Activated naive CD4-positive, alpha-beta T cell treated with anti-CD3 and anti-CD28 coated beads for 36 hours (primary cell): ENCODE data around the gene DDX42. TPM values are rescaled to one million over a fixed set of nuclear protein-coding genes. Genes with fewer than 3 reads are reported as not detected.
A peak's percentile ranks its signal among the peaks of the same experiment; 100 is the strongest.

Source experiments
- CTCF ChIA-PET: fragments of 350-600 bp; sonication (Branson Sonifier 250); formaldehyde crosslinking; loops from one replicate; lab custom pipeline; 2021; ENCODE audit warnings: antibody characterized with exemption; lab: Charles Lee
- DNase-seq: peaks from one replicate; pipeline ENCODE4 v3.0.0-alpha.2; 2020
- H3K27ac Mint-ChIP-seq: one replicate; pipeline ENCODE4 v1.8.0; 2021; ENCODE audit warnings: mild to moderate bottlenecking, mixed read lengths
- H3K27me3 Mint-ChIP-seq: one replicate; pipeline ENCODE4 v1.8.0; 2021; ENCODE audit warnings: low read depth, mixed read lengths
- H3K36me3 Mint-ChIP-seq: one replicate; pipeline ENCODE4 v1.8.0; 2021; ENCODE audit warnings: low read depth, mixed read lengths
- H3K4me1 Mint-ChIP-seq: one replicate; pipeline ENCODE4 v1.8.0; 2021; ENCODE audit warnings: low read depth, mixed read lengths
- H3K4me3 Mint-ChIP-seq: one replicate; pipeline ENCODE4 v1.8.0; 2021; ENCODE audit warnings: mild to moderate bottlenecking, moderate library complexity, mixed read lengths
- H3K9me3 Mint-ChIP-seq: one replicate; pipeline ENCODE4 v1.8.0; 2021; ENCODE audit warnings: mixed read lengths
- intact Hi-C: fragments of 100-400 bp; cut with micrococcal nuclease; formaldehyde crosslinking; loops from one replicate; pipeline ENCODE4 v1.15.1; 2023
- total RNA-seq, 2 experiments: library from RNA; stranded (reverse); gene quantifications; one replicate each; pipeline ENCODE4 v1.2.3, GENCODE V29; 2021

Gene DDX42
- total RNA-seq, 2 experiments from 2014 or later, result 91.7 to 92.9 TPM

- CTCF ChIA-PET, result interaction anchor here (1.0 kb wide), 1 partner anchor 12 kb away, joined by 3 read pairs; no protein-coding TSS in a partner anchor
- Mint-ChIP-seq H3K27ac (peak overlapping the region; percentile 99), H3K36me3 (peaks cover 72% of the 10 kb centered on the region), H3K4me3 (peak overlapping the region; percentile 96), H3K9me3 (no peaks in the 10 kb centered on the region), H3K27me3 (no peaks in the 10 kb centered on the region), H3K4me1 (peaks cover 80% of the 10 kb centered on the region)
- intact Hi-C loops, result loop anchor here (1.0 kb wide), 7 partner anchors 9 to 276 kb away; partner anchors contain the start of genes CCDC47, DCAF7, MAP3K3 and STRADA
- no peak for DNase-seq
Measured at GRCh38 chr17:63826468-63827001, 52.6 kb downstream of the DDX42 start.

GRCh38 chr17:63827002-63827800 is 53.2 kb downstream of the DDX42 start, which contains the start of the genes FTSJ3 and PSMC5:
Gene FTSJ3, minus strand, starts transcription at chr17:63827663. Its CDS starts 761 bp downstream, at chr17:63826902.
Gene PSMC5, plus strand, starts transcription at chr17:63827431. Its CDS starts 60 bp downstream, at chr17:63827491.
- intact Hi-C loops, result loop anchor here (1.0 kb wide), 7 partner anchors 8 to 277 kb away; partner anchors contain the start of genes CCDC47, DCAF7, MAP3K3 and STRADA
- peaks cover 74% of the 10 kb centered on the region for H3K36me3 Mint-ChIP-seq
- H3K27ac Mint-ChIP-seq, result peak within 1 kb of the TSS; percentile 99
- H3K4me3 Mint-ChIP-seq, result peak within 1 kb of the TSS; percentile 96
- DNase-seq, result peak; percentile 97
- CTCF ChIA-PET, result interaction anchor here (0.9 to 1.6 kb wide), 4 partner anchors 11 to 129 kb away, joined by 3 to 4 read pairs (median 3); partner anchors contain the start of genes CCDC47, DDX42 and SMARCD2
- H3K4me1 Mint-ChIP-seq, result peaks cover 82% of the 10 kb centered on the region
- H3K27me3 Mint-ChIP-seq, result no peaks in the 10 kb centered on the region
- no peaks in the 10 kb centered on the region for H3K9me3 Mint-ChIP-seq

- intact Hi-C loops, result loop anchor here (1.0 kb wide), 7 partner anchors 7 to 278 kb away; partner anchors contain the start of genes CCDC47, DCAF7, MAP3K3 and STRADA
- H3K27me3 Mint-ChIP-seq, result no peaks in the 10 kb centered on the region
- no peaks in the 10 kb centered on the region for H3K9me3 Mint-ChIP-seq
- peaks cover 72% of the 10 kb centered on the region for H3K36me3 Mint-ChIP-seq
- no peak for DNase-seq
- peaks cover 80% of the 10 kb centered on the region for H3K4me1 Mint-ChIP-seq
- H3K27ac Mint-ChIP-seq, result peak overlapping the region; percentile 99
- peak overlapping the region; percentile 96 for H3K4me3 Mint-ChIP-seq
- CTCF ChIA-PET, result interaction anchor here (0.5 to 2.8 kb wide), 10 partner anchors 9 to 464 kb away, joined by 3 to 29 read pairs (median 4); partner anchors contain the start of genes CCDC47, DDX42 and SMARCD2
Measured at GRCh38 chr17:63827801-63828221, 53.8 kb downstream of the DDX42 start.

- peak overlapping the region; percentile 26 for H3K4me3 Mint-ChIP-seq
- intact Hi-C loops, result no loop called here
- H3K27me3 Mint-ChIP-seq, result no peaks in the 10 kb centered on the region
- DNase-seq, result no peak
- CTCF ChIA-PET, result interaction anchor here (0.9 to 2.8 kb wide), 5 partner anchors 10 to 87 kb away, joined by 3 to 29 read pairs (median 5); no protein-coding TSS in a partner anchor
- H3K4me1 Mint-ChIP-seq, result peaks cover 73% of the 10 kb centered on the region
- H3K36me3 Mint-ChIP-seq, result peaks cover 70% of the 10 kb centered on the region
- no peaks in the 10 kb centered on the region for H3K9me3 Mint-ChIP-seq
- peak overlapping the region; percentile 34 for H3K27ac Mint-ChIP-seq
Measured at GRCh38 chr17:63828936-63829335, 55.0 kb downstream of the DDX42 start.

GRCh38 chr17:63830278-63830677 is 56.3 kb downstream of the DDX42 start:
- intact Hi-C loops, result no loop called here
- Mint-ChIP-seq H3K27ac (peak overlapping the region; percentile 84), H3K9me3 (no peaks in the 10 kb centered on the region), H3K27me3 (no peaks in the 10 kb centered on the region), H3K4me1 (peaks cover 71% of the 10 kb centered on the region), H3K4me3 (no peak overlapping the region), H3K36me3 (peaks cover 68% of the 10 kb centered on the region)
- CTCF ChIA-PET, result interaction anchor here (0.8 to 2.8 kb wide), 3 partner anchors 8 to 116 kb away, joined by 3 to 29 read pairs (median 3); no protein-coding TSS in a partner anchor
- no peak for DNase-seq

DNA sequence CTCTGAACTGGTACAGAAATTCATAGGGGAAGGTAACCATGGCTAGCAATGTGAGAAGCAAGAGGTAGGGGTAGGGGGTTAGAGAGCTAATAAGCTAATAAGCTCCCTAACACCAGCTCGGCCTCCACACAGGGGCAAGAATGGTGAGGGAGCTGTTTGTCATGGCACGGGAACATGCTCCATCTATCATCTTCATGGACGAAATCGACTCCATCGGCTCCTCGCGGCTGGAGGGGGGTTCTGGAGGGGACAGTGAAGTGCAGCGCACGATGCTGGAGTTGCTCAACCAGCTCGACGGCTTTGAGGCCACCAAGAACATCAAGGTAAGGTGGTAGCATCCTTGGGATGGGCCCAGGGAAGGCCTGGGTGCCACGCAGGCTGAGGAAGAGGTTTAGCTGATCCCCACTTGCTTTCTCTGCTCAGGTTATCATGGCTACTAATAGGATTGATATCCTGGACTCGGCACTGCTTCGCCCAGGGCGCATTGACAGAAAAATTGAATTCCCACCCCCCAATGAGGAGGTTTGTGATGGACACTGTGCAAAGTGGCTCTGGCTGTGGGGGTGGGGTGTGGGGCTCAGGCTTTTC is 57.0 kb downstream of the DDX42 start:
- no peak for DNase-seq
- Mint-ChIP-seq H3K4me3 (no peak overlapping the region), H3K4me1 (peaks cover 66% of the 10 kb centered on the region), H3K27ac (peak overlapping the region; percentile 84), H3K36me3 (peaks cover 61% of the 10 kb centered on the region), H3K27me3 (no peaks in the 10 kb centered on the region), H3K9me3 (no peaks in the 10 kb centered on the region)
- intact Hi-C loops, result no loop called here
- CTCF ChIA-PET, result interaction anchor here (0.8 to 1.2 kb wide), 3 partner anchors 18 to 133 kb away, joined by 3 read pairs; no protein-coding TSS in a partner anchor

DNA sequence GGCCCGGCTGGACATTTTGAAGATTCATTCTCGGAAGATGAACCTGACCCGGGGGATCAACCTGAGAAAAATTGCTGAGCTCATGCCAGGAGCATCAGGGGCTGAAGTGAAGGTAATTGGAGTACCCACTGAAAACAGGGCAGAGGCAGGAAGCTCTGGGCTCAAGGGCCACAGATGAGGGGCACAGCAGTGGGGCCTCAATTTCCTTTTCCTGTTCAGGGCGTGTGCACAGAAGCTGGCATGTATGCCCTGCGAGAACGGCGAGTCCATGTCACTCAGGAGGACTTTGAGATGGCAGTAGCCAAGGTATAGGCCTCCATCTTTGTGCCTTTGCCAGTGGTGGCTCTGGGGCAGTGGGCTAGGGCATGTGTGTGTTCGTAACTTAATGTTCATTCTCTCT is 57.5 kb downstream of the DDX42 start:
- DNase-seq, result no peak
- Mint-ChIP-seq H3K9me3 (no peaks in the 10 kb centered on the region), H3K4me1 (peaks cover 61% of the 10 kb centered on the region), H3K4me3 (no peak overlapping the region), H3K27ac (peak overlapping the region; percentile 84), H3K36me3 (peaks cover 58% of the 10 kb centered on the region), H3K27me3 (no peaks in the 10 kb centered on the region)
- CTCF ChIA-PET, result interaction anchor here (1.0 to 1.2 kb wide), 2 partner anchors 117 to 133 kb away, joined by 3 read pairs; no protein-coding TSS in a partner anchor
- intact Hi-C loops, result no loop called here

- Mint-ChIP-seq H3K27me3 (no peaks in the 10 kb centered on the region), H3K36me3 (peaks cover 55% of the 10 kb centered on the region), H3K9me3 (no peaks in the 10 kb centered on the region), H3K4me1 (peaks cover 59% of the 10 kb centered on the region), H3K27ac (peak overlapping the region; percentile 84), H3K4me3 (no peak overlapping the region)
- intact Hi-C loops, result no loop called here
- CTCF ChIA-PET, result interaction anchor here (1.0 to 1.9 kb wide), 2 partner anchors 10 to 134 kb away, joined by 3 to 5 read pairs; no protein-coding TSS in a partner anchor
- DNase-seq, result no peak
Measured at GRCh38 chr17:63832014-63832413, 58.0 kb downstream of the DDX42 start.

GRCh38 chr17:63832455-63832854 is 58.5 kb downstream of the DDX42 start:
- peaks cover 53% of the 10 kb centered on the region for H3K36me3 Mint-ChIP-seq
- H3K27me3 Mint-ChIP-seq, result no peaks in the 10 kb centered on the region
- H3K9me3 Mint-ChIP-seq, result no peaks in the 10 kb centered on the region
- H3K4me3 Mint-ChIP-seq, result no peak overlapping the region
- H3K27ac Mint-ChIP-seq, result peak overlapping the region; percentile 84
- H3K4me1 Mint-ChIP-seq, result peaks cover 59% of the 10 kb centered on the region
- intact Hi-C loops, result no loop called here
- DNase-seq, result no peak
- CTCF ChIA-PET, result interaction anchor here (1.9 kb wide), 1 partner anchor 9 kb away, joined by 5 read pairs; no protein-coding TSS in a partner anchor

GRCh38 chr17:63833026-63833740 is 59.2 kb downstream of the DDX42 start:
- intact Hi-C loops, result no loop called here
- peak overlapping the region; percentile 70 for H3K27ac Mint-ChIP-seq

More at GRCh38 chr17:63833026-63833740, 59.2 kb downstream of the DDX42 start:
- CTCF ChIA-PET, result interaction anchor here (0.5 to 1.9 kb wide), 3 partner anchors 8 to 87 kb away, joined by 3 to 5 read pairs (median 5); no protein-coding TSS in a partner anchor
- H3K27me3 Mint-ChIP-seq, result no peaks in the 10 kb centered on the region
- no peaks in the 10 kb centered on the region for H3K9me3 Mint-ChIP-seq
- no peak for DNase-seq
- peaks cover 48% of the 10 kb centered on the region for H3K36me3 Mint-ChIP-seq
- no peak overlapping the region for H3K4me3 Mint-ChIP-seq
- peaks cover 58% of the 10 kb centered on the region for H3K4me1 Mint-ChIP-seq
